A549 (cell line): ENCODE measurements around the gene ZHX3. TPM values are rescaled to one million over a fixed set of nuclear protein-coding genes. Genes with fewer than 3 reads are reported as not detected.
A peak's percentile ranks its signal among the peaks of the same experiment; 100 is the strongest.

ENCODE experiments used
- ATAC-seq, 2 experiments: fragments of 200-7000 bp in 1 of 2; fragments of >200 bp in 1 of 2; cut with Nextera tagmentation in 1 of 2; cut with Tn5 transposase in 1 of 2; 3 replicates each; pipeline versions ENCODE4 v1.8.0 to v1.9.1; 2018 to 2020; ENCODE audit warnings: mild to moderate bottlenecking in 1 of 2, moderate library complexity in 1 of 2
- CTCF ChIA-PET: fragments of 300-600 bp; sonication (Branson Sonifier 250); formaldehyde crosslinking; extraction: SDS; loops from one replicate; lab custom pipeline; 2021; ENCODE audit warnings: antibody characterized with exemption, inconsistent platforms; lab: Yijun Ruan, JAX
- POLR2A ChIA-PET: fragments of 350-600 bp; formaldehyde crosslinking; extraction: SDS; loops from one replicate; lab custom pipeline; 2021; ENCODE audit warnings: antibody characterized with exemption, inconsistent platforms; lab: Yijun Ruan, JAX
- DNase-seq, 2 experiments: peaks; one replicate each; pipeline versions ENCODE4 v3.0.0 to v3.0.0-alpha.2; 2011 to 2016; ENCODE audit warnings: low read depth in 1 of 2, low spot score in 1 of 2
- FAIRE-seq: peaks from 2 replicates; lab custom pipeline; 2011; peaks lifted over from hg19 to GRCh38; lab: Jason Lieb, UNC
- H3K27ac ChIP-seq, 2 experiments: fragments of >200 bp; sonication (Bioruptor Twin); formaldehyde crosslinking; 3 replicates each; pipeline ENCODE4 v1.5.1; 2016 to 2017
- H3K4me1 ChIP-seq: fragments of >200 bp; sonication (Bioruptor Twin); formaldehyde crosslinking; 3 replicates; pipeline ENCODE4 v1.6.1; 2016
- H3K4me2 ChIP-seq: fragments of >200 bp; sonication (Bioruptor Twin); formaldehyde crosslinking; 3 replicates; pipeline ENCODE4 v1.6.1; 2016
- H3K4me3 ChIP-seq: fragments of >200 bp; sonication (Bioruptor Twin); formaldehyde crosslinking; 3 replicates; pipeline ENCODE4 v1.5.1; 2016
- H3K9me3 ChIP-seq: fragments of >200 bp; sonication (Bioruptor Twin); formaldehyde crosslinking; 3 replicates; pipeline ENCODE4 v1.6.1; 2016
- ATOH8 ChIP-seq: fragments of 250-450 bp; sonication (Bioruptor Pico); IDR thresholded peaks from 2 replicates; pipeline ENCODE4 v1.5.0; 2020; ENCODE audit warnings: low read depth, mild to moderate bottlenecking, moderate library complexity
- BCL3 ChIP-seq: fragments of >200 bp; sonication (Bioruptor Twin); formaldehyde crosslinking; IDR thresholded peaks from 3 replicates; pipeline ENCODE4 v1.6.1; 2016
- CBX2 ChIP-seq: fragments of 200-600 bp; sonication (generic); IDR thresholded peaks from 2 replicates; pipeline ENCODE4 v1.6.1; 2016; ENCODE audit warnings: low read depth, mild to moderate bottlenecking, borderline replicate concordance
- CEBPB ChIP-seq, 2 experiments: fragments of >200 bp in 1 of 2; sonication (Bioruptor Twin) in 1 of 2; formaldehyde crosslinking in 1 of 2; IDR thresholded peaks; 2 replicates each; pipeline ENCODE4 v1.6.1; 2012 to 2016
- CTCF ChIP-seq: fragments of >200 bp; sonication (Bioruptor Twin); formaldehyde crosslinking; IDR thresholded peaks from 3 replicates; pipeline ENCODE4 v1.5.1; 2016
- EHMT2 ChIP-seq: fragments of 200-600 bp; sonication (generic); IDR thresholded peaks from 2 replicates; pipeline ENCODE4 v1.6.1; 2016; ENCODE audit warnings: antibody characterized with exemption, low read depth, mild to moderate bottlenecking, moderate library complexity
- ESRRA ChIP-seq: fragments of 150-350 bp; IDR thresholded peaks from 2 replicates; pipeline ENCODE4 v1.6.1; 2014; ENCODE audit warnings: mild to moderate bottlenecking, low read length, borderline replicate concordance
- FOSL2 ChIP-seq, 2 experiments: fragments of 450-650 bp in 1 of 2; fragments of >200 bp in 1 of 2; sonication (Bioruptor Twin) in 1 of 2; formaldehyde crosslinking; IDR thresholded peaks; 2 replicates each; pipeline versions ENCODE4 v1.5.0 to v1.6.1; 2016 to 2020; ENCODE audit warnings: mild to moderate bottlenecking in 1 of 2, moderate library complexity in 1 of 2
- FOXS1 ChIP-seq: fragments of 250-450 bp; sonication (Bioruptor Pico); IDR thresholded peaks from 2 replicates; pipeline ENCODE4 v1.5.0; 2020; ENCODE audit warnings: mild to moderate bottlenecking, moderate library complexity
- GATA3 ChIP-seq: IDR thresholded peaks from 2 replicates; pipeline ENCODE4 v1.6.1; 2012; ENCODE audit warnings: borderline replicate concordance
- HES2 ChIP-seq: fragments of >200 bp; sonication (Bioruptor Twin); formaldehyde crosslinking; IDR thresholded peaks from 2 replicates; pipeline ENCODE4 v1.6.1; 2016
- HEYL ChIP-seq: fragments of 250-450 bp; sonication (Bioruptor Pico); IDR thresholded peaks from 2 replicates; pipeline ENCODE4 v1.8.0; 2021; ENCODE audit warnings: mild to moderate bottlenecking, moderate library complexity
- HMGXB4 ChIP-seq: fragments of 250-450 bp; sonication (Bioruptor Pico); IDR thresholded peaks from 2 replicates; pipeline ENCODE4 v1.5.0; 2021; ENCODE audit warnings: mild to moderate bottlenecking, moderate library complexity, borderline replicate concordance
- HOXB13 ChIP-seq: fragments of 250-450 bp; sonication (Bioruptor Pico); IDR thresholded peaks from 2 replicates; pipeline ENCODE4 v1.5.0; 2020; ENCODE audit warnings: low read depth, mild to moderate bottlenecking, moderate library complexity
- KDM1A ChIP-seq: fragments of 200-600 bp; sonication (generic); IDR thresholded peaks from 2 replicates; pipeline ENCODE4 v1.6.1; 2016; ENCODE audit warnings: low read depth, mild to moderate bottlenecking
- MAFK ChIP-seq: fragments of 450-650 bp; IDR thresholded peaks from 2 replicates; pipeline ENCODE4 v1.6.1; 2014; ENCODE audit not compliant: partially characterized antibody
- MAZ ChIP-seq: fragments of 150-350 bp; IDR thresholded peaks from 2 replicates; pipeline ENCODE4 v1.6.1; 2014; ENCODE audit warnings: antibody characterized with exemption, low read depth, low read length, borderline replicate concordance
- MYC ChIP-seq: IDR thresholded peaks from 2 replicates; pipeline ENCODE4 v1.6.1; 2012; ENCODE audit warnings: mild to moderate bottlenecking, inconsistent platforms, low read length, improper control_type of control experiment, borderline replicate concordance
- NPAS2 ChIP-seq: fragments of 250-450 bp; sonication (Bioruptor Pico); IDR thresholded peaks from 2 replicates; pipeline ENCODE4 v1.8.0; 2022; ENCODE audit warnings: mild to moderate bottlenecking, moderate library complexity, borderline replicate concordance
- NR3C1 ChIP-seq: fragments of >200 bp; sonication (Bioruptor Twin); formaldehyde crosslinking; IDR thresholded peaks from 3 replicates; pipeline ENCODE4 v1.6.1; 2017
- RARB ChIP-seq: fragments of 250-450 bp; sonication (Bioruptor Pico); IDR thresholded peaks from 2 replicates; pipeline ENCODE4 v1.8.0; 2021; ENCODE audit warnings: mild to moderate bottlenecking, moderate library complexity
- RNF2 ChIP-seq: fragments of 200-600 bp; sonication (generic); IDR thresholded peaks from 2 replicates; pipeline ENCODE4 v1.6.1; 2016; ENCODE audit warnings: low read depth, mild to moderate bottlenecking, antibody characterized with exemption, moderate library complexity, borderline replicate concordance
- SMC3 ChIP-seq: fragments of >200 bp; sonication (Bioruptor Twin); formaldehyde crosslinking; IDR thresholded peaks from 3 replicates; pipeline ENCODE4 v1.6.1; 2018; ENCODE audit warnings: inconsistent platforms
- TFCP2L1 ChIP-seq: fragments of 250-450 bp; sonication (Bioruptor Pico); IDR thresholded peaks from 2 replicates; pipeline ENCODE4 v1.5.0; 2021; ENCODE audit warnings: mild to moderate bottlenecking
- TP53 ChIP-seq: fragments of 250-450 bp; sonication (Bioruptor Pico); IDR thresholded peaks from 2 replicates; pipeline ENCODE4 v1.5.0; 2021; ENCODE audit warnings: mild to moderate bottlenecking, moderate library complexity
- ZC3H11A ChIP-seq: fragments of 450-650 bp; IDR thresholded peaks from 2 replicates; pipeline ENCODE4 v1.6.1; 2014; ENCODE audit warnings: antibody characterized with exemption, mild to moderate bottlenecking
- ZNF302 ChIP-seq: fragments of 250-450 bp; sonication (Bioruptor Pico); IDR thresholded peaks from 2 replicates; pipeline ENCODE4 v1.9.0; 2021; ENCODE audit warnings: inconsistent platforms, mild to moderate bottlenecking, moderate library complexity
- WGBS: methylation state at CpG from one replicate; pipeline ENCODE4 v1.1.6; 2017; ENCODE audit errors: missing lambda C conversion rate; 5-methylcytosine and 5-hydroxymethylcytosine counted together
- polyA plus RNA-seq, 4 experiments: library from polyadenylated mRNA; depleted of rRNA in 3 of 4; stranded (reverse); fragments of >200 nt; fragmentation: RNase III in 1 of 4; extraction: RNeasy Plus Mini Kit Qiagen cat#74134 plus additional on column Dnase treatment in 1 of 4; gene quantifications; 2 replicates in 3 of 4; 3 replicates in 1 of 4; pipeline ENCODE4 v1.2.3, GENCODE V29; 2011 to 2017

The ZHX3 gene
- polyA plus RNA-seq, 2 of the 4 experiments (the other 2 are of a cell fraction): 3.6 to 4.1 TPM

GRCh38 chr20:41342474-41343464, 25.2 kb upstream of the ZHX3 start:
- ATAC-seq: no peak
- whole genome bisulfite sequencing: 95% methylated on average over 9 of the region's 9 CpGs
- CTCF ChIA-PET: interaction anchor here (1.1 to 10.4 kb wide), 4 partner anchors 11 to 170 kb away, joined by 3 to 248 read pairs (median 6); no protein-coding TSS in a partner anchor
- no peak for FAIRE-seq
- no peak for DNase-seq
- H3K4me3 ChIP-seq: no peak overlapping the region
- H3K4me2 ChIP-seq: no peak overlapping the region
- peaks cover 11% of the 10 kb centered on the region; the same call in 2 of the 3 replicates for H3K4me1 ChIP-seq
- H3K27ac ChIP-seq: no peak overlapping the region
- POLR2A ChIA-PET: interaction anchor here (0.6 kb wide), 1 partner anchor 200 kb away, joined by 4 read pairs; no protein-coding TSS in a partner anchor
- TF ChIP-seq ESRRA: no peak
- peak; percentile 76 for TF ChIP-seq MAFK
- TF ChIP-seq FOSL2 (IDR thresholded peaks at IDR 0.05): no peak
- no peak for TF ChIP-seq FOSL2 (CRISPR knock-in tag; IDR thresholded peaks at IDR 0.05)
- TF ChIP-seq FOXS1 (CRISPR knock-in tag): no peak
- no peak for TF ChIP-seq TP53 (CRISPR knock-in tag)
- no peaks in the 10 kb centered on the region for H3K9me3 ChIP-seq

- peak; percentile 79 to 91 for DNase-seq
- peak; percentile 88 to 96 for ATAC-seq
- CTCF ChIA-PET: interaction anchor here (0.6 to 10.4 kb wide), 53 partner anchors 10 to 630 kb away, joined by 3 to 248 read pairs (median 4); partner anchors contain the start of genes PLCG1 and ZHX3
- 1% methylated on average over 20 of the region's 33 CpGs for WGBS
- H3K27ac ChIP-seq: peak within 1 kb of the TSS; percentile 83 to 94
- POLR2A ChIA-PET: interaction anchor here (0.6 to 1.5 kb wide), 2 partner anchors 11 to 177 kb away, joined by 5 read pairs; no protein-coding TSS in a partner anchor
- H3K9me3 ChIP-seq: no peaks in the 10 kb centered on the region
- H3K4me3 ChIP-seq: peak within 1 kb of the TSS; percentile 66
- peaks cover 11% of the 10 kb centered on the region; the same call in 2 of the 3 replicates for H3K4me1 ChIP-seq
- peak within 1 kb of the TSS; percentile 93 for H3K4me2 ChIP-seq
- no peak for FAIRE-seq
- TF ChIP-seq ZC3H11A: no peak
- TF ChIP-seq HMGXB4 (CRISPR knock-in tag): no peak
- no peak for TF ChIP-seq TP53 (CRISPR knock-in tag)
- TF ChIP-seq BCL3: 0 out of 3 replicates have a peak, but pooled peaks have one; percentile 20
- TF ChIP-seq NPAS2 (CRISPR knock-in tag): no peak
- TF ChIP-seq EHMT2: no peak
- no peak for TF ChIP-seq HOXB13 (CRISPR knock-in tag)
- no peak for TF ChIP-seq HES2
- TF ChIP-seq RARB (CRISPR knock-in tag): no peak
- 0 out of 2 replicates have a peak, but pooled peaks have one; percentile 38 for TF ChIP-seq HEYL (CRISPR knock-in tag)
- TF ChIP-seq CTCF: no peak; the same call in 2 of the 3 replicates
- TF ChIP-seq GATA3: no peak
- TF ChIP-seq SMC3: no peak; the same call in 2 of the 3 replicates
- TF ChIP-seq ATOH8 (CRISPR knock-in tag): no peak
- TF ChIP-seq FOXS1 (CRISPR knock-in tag): no peak
- TF ChIP-seq ZNF302 (CRISPR knock-in tag): no peak
- TF ChIP-seq TFCP2L1 (CRISPR knock-in tag): no peak
- no peak for TF ChIP-seq RNF2
- no peak for TF ChIP-seq MYC
- TF ChIP-seq MAZ: no peak
- no peak for TF ChIP-seq CBX2
- no peak for TF ChIP-seq NR3C1
- TF ChIP-seq MAFK: no peak
- no peak for TF ChIP-seq CEBPB (IDR thresholded peaks at IDR 0.05)
- no peak for TF ChIP-seq KDM1A
Observed at GRCh38 chr20:41340327-41341055, 23.0 kb upstream of the ZHX3 start, which contains the start of gene LPIN3. Gene LPIN3 (plus strand): TSS chr20:41340821. CDS start chr20:41345804, 4,983 bp downstream.
